ENCODE data around the gene PNISR.

Gene PNISR

DNA sequence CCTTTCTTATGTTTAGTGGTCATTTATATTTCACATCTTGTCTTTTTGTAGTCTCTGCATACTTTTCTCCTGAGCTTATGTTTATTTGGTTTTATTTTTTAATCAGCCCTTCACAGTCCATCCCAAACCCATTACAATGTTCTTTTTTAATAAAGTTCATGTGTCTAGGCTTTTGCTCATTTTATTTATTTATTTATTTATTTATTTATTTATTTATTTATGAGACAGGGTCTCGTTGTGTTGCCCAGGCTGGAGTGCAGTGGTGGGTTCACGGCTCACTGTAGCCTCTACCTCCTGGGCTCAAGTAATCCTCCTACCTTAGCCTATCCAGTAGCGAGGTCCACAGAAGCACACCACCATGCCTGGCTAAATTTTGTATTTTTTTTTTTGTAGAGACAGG lies 34.2 kb downstream of the PNISR start:
- TF ChIP-seq CTCF (IDR thresholded peaks at IDR 0.05; ENCODE audit: low read length, missing control alignments) = no peak

GRCh38 chr6:99384507-99384906 lies 40.6 kb downstream of the PNISR start:
- TF ChIP-seq CTCF (IDR thresholded peaks at IDR 0.05; ENCODE audit: low read length, missing control alignments) = no peak
- H3K4me3 ChIP-seq (replicated peaks; ENCODE audit: low read depth, low read length) = no peak overlapping the region
- no peak for DNase-seq (ENCODE audit: low read depth)

More for the DNA sequence above, 34.2 kb downstream of the PNISR start:
- no peak overlapping the region for H3K4me3 ChIP-seq (replicated peaks; ENCODE audit: low read depth, low read length)
- no peak for DNase-seq (ENCODE audit: low read depth)

DNA sequence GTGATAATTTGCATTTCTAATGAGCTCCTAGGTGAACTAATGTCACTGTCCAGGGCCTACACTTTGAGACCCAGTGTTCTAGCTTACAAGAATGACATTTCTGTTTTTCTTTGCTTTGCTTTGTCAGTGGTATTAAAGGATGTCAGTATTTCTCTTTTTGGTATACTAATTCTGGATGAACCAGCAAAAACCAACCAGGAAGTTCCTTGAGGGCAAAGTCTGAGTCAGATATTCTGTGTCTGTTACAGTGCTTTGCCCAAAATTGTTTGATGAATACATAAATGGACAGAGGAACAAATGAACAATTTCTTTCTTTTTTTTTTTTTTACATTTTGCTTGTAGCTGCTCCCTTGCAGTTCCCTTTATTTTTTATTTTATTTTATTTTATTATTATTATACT lies 46.5 kb downstream of the PNISR start:
- no peak overlapping the region for H3K4me3 ChIP-seq (replicated peaks; ENCODE audit: low read depth, low read length)
- DNase-seq (ENCODE audit: low read depth) = no peak
- no peak for TF ChIP-seq CTCF (IDR thresholded peaks at IDR 0.05; ENCODE audit: low read length, missing control alignments)

- no peak for TF ChIP-seq CTCF (IDR thresholded peaks at IDR 0.05; ENCODE audit: low read length, missing control alignments)
- H3K4me3 ChIP-seq (replicated peaks; ENCODE audit: low read depth, low read length) = no peak overlapping the region
- no peak for DNase-seq (ENCODE audit: low read depth)
Observed at GRCh38 chr6:99369533-99369932, 55.6 kb downstream of the PNISR start.

DNA sequence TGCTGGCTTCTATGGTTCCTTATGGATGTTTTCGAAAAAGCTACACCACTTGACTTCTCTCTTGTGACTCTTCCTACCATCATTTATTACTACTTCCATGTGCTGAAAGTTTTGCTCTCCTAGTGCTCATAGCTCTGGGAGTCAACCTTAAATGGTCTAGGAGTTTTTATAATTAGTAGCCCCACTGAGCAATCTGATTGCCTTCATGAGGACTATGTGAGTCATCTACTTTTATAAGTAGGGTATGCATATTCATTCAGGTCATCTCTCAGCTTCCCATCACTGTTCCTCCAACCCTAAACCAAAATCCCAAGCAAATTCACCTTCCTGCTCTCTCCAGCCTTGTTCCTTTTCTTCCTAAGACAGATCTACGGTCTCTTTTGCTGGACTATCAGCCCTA lies 58.3 kb downstream of the PNISR start:
- no peak overlapping the region for H3K4me3 ChIP-seq (replicated peaks; ENCODE audit: low read depth, low read length)
- DNase-seq (ENCODE audit: low read depth) = no peak
- no peak for TF ChIP-seq CTCF (IDR thresholded peaks at IDR 0.05; ENCODE audit: low read length, missing control alignments)

- DNase-seq (ENCODE audit: low read depth) = no peak
- no peak overlapping the region for H3K4me3 ChIP-seq (replicated peaks; ENCODE audit: low read depth, low read length)
- TF ChIP-seq CTCF (IDR thresholded peaks at IDR 0.05; ENCODE audit: low read length, missing control alignments) = no peak
Observed at GRCh38 chr6:99364026-99364425, 61.1 kb downstream of the PNISR start.

DNA sequence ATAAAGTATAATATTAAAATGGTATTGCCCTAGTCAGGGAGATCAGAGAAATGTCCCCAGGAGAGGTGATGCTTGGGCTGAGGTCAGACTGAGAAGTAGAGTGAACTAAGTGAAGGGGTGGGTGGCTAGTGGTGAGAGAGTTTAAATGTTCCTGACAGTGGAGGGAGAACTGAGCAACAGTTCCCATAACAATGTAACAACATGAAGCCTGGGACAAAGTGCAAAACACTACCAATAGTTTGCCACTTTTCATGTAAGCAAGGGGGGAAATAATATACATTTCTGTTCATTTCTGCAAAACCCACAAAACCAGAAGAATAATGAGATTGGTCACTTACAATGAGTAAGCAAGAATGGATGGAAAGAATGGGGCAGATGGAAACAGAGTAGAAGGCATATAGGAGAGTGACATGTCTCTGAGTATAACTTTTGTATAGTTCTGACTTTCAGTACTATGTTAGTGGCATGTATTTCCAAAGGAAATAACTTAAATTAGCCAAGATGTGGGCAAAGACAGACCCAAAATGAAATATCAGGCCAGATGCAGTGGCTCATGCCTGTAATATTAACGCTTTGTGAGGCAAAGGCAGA lies 62.3 kb downstream of the PNISR start:
- TF ChIP-seq CTCF (IDR thresholded peaks at IDR 0.05; ENCODE audit: low read length, missing control alignments) = no peak
- H3K4me3 ChIP-seq (replicated peaks; ENCODE audit: low read depth, low read length) = no peak overlapping the region
- DNase-seq (ENCODE audit: low read depth) = no peak
